Smooth muscle cell (in vitro differentiated cells): Measurements from ENCODE around the gene NUDT14. TPM values are rescaled to one million over a fixed set of nuclear protein-coding genes. Genes with fewer than 3 reads are reported as not detected.

ENCODE experiments used
- DNase-seq: peaks from one replicate; lab custom pipeline; 2025; ENCODE audit not compliant: unreplicated experiment; lab: John Stamatoyannopoulos, UW
- H2AFZ ChIP-seq: fragments of 200-600 bp; sonication (generic); 2 replicates; pipeline ENCODE4 v1.6.0; 2016; ENCODE audit warnings: antibody characterized with exemption, low read depth, mild to moderate bottlenecking
- H3F3A ChIP-seq: fragments of 200-600 bp; sonication (generic); 2 replicates; pipeline ENCODE4 v1.6.0; 2017; ENCODE audit warnings: antibody characterized with exemption, low read depth
- H3K27ac ChIP-seq: fragments of 200-600 bp; sonication (generic); 2 replicates; pipeline ENCODE4 v1.5.1; 2016; ENCODE audit warnings: low read depth, mild to moderate bottlenecking
- H3K27me3 ChIP-seq: fragments of 200-600 bp; sonication (generic); 2 replicates; pipeline ENCODE4 v1.6.1; 2016; ENCODE audit warnings: low read depth, mild to moderate bottlenecking
- H3K36me3 ChIP-seq: fragments of 200-600 bp; sonication (generic); 2 replicates; pipeline ENCODE4 v1.5.1; 2016; ENCODE audit warnings: low read depth
- H3K4me1 ChIP-seq: fragments of 200-600 bp; sonication (generic); 2 replicates; pipeline ENCODE4 v1.5.1; 2016; ENCODE audit warnings: low read depth
- H3K4me2 ChIP-seq: fragments of 200-600 bp; sonication (generic); 2 replicates; pipeline ENCODE4 v1.6.0; 2016; ENCODE audit warnings: mild to moderate bottlenecking
- H3K4me3 ChIP-seq: fragments of 200-600 bp; sonication (generic); 2 replicates; pipeline ENCODE4 v1.5.1; 2016; ENCODE audit warnings: mild to moderate bottlenecking
- H3K79me2 ChIP-seq: fragments of 200-600 bp; sonication (generic); 2 replicates; pipeline ENCODE4 v1.6.0; 2016; ENCODE audit warnings: low read depth, mild to moderate bottlenecking
- H3K9ac ChIP-seq: fragments of 200-600 bp; sonication (generic); 2 replicates; pipeline ENCODE4 v1.6.0; 2016; ENCODE audit warnings: low read depth
- H3K9me3 ChIP-seq: fragments of 200-600 bp; sonication (generic); replicated peaks from 2 replicates; pipeline ENCODE4 v1.5.1; 2016; ENCODE audit warnings: low read depth
- H4K20me1 ChIP-seq: fragments of 200-600 bp; sonication (generic); 2 replicates; pipeline ENCODE4 v1.6.0; 2016; ENCODE audit warnings: low read depth
- WGBS: methylation state at CpG from one replicate; pipeline ENCODE4 v1.1.7; 2016; ENCODE audit warnings: low lambda C conversion rate; 5-methylcytosine and 5-hydroxymethylcytosine counted together
- polyA plus RNA-seq: library from polyadenylated mRNA; unstranded; fragments of >200 nt; fragmentation: Nextera tagmentation; extraction: Ambion mirVana; gene quantifications from 2 replicates; pipeline ENCODE4 v1.2.1, GENCODE V29; 2016
- total RNA-seq: library from RNA; depleted of rRNA; stranded (reverse); fragments of >200 nt; gene quantifications from 2 replicates; pipeline ENCODE4 v1.2.3, GENCODE V29; 2014
- TF ChIP-seq, protein P1 (sequence below): fragments of 200-600 bp; sonication (generic); IDR thresholded peaks from 2 replicates; pipeline ENCODE4 v1.5.1; 2017; ENCODE audit warnings: borderline replicate concordance, mild to moderate bottlenecking, antibody characterized with exemption; ENCODE audit not compliant: insufficient read depth, poor library complexity, severe bottlenecking

Gene NUDT14
- total and polyA plus RNA-seq, 2 experiments from 2014 or later: 7.9 to 30.7 TPM

GRCh38 chr14:105157872-105158271, 23.2 kb downstream of the NUDT14 start:
- Histone ChIP-seq H3K4me3 (no peak overlapping the region), H3K4me1 (no peaks in the 10 kb centered on the region), H3K36me3 (no peaks in the 10 kb centered on the region), H3F3A (no peaks in the 10 kb centered on the region), H4K20me1 (peaks cover 43% of the 10 kb centered on the region), H3K79me2 (no peaks in the 10 kb centered on the region), H3K27ac (no peak overlapping the region), H3K9me3 (no peaks in the 10 kb centered on the region), H2AFZ (no peak overlapping the region), H3K27me3 (no peaks in the 10 kb centered on the region), H3K9ac (no peak overlapping the region), H3K4me2 (no peak overlapping the region)
- WGBS: 93% methylated on average over 15 of the region's 15 CpGs
- TF ChIP-seq, protein P1, sequence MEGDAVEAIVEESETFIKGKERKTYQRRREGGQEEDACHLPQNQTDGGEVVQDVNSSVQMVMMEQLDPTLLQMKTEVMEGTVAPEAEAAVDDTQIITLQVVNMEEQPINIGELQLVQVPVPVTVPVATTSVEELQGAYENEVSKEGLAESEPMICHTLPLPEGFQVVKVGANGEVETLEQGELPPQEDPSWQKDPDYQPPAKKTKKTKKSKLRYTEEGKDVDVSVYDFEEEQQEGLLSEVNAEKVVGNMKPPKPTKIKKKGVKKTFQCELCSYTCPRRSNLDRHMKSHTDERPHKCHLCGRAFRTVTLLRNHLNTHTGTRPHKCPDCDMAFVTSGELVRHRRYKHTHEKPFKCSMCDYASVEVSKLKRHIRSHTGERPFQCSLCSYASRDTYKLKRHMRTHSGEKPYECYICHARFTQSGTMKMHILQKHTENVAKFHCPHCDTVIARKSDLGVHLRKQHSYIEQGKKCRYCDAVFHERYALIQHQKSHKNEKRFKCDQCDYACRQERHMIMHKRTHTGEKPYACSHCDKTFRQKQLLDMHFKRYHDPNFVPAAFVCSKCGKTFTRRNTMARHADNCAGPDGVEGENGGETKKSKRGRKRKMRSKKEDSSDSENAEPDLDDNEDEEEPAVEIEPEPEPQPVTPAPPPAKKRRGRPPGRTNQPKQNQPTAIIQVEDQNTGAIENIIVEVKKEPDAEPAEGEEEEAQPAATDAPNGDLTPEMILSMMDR: no peak
- DNase-seq: no peak

DNA sequence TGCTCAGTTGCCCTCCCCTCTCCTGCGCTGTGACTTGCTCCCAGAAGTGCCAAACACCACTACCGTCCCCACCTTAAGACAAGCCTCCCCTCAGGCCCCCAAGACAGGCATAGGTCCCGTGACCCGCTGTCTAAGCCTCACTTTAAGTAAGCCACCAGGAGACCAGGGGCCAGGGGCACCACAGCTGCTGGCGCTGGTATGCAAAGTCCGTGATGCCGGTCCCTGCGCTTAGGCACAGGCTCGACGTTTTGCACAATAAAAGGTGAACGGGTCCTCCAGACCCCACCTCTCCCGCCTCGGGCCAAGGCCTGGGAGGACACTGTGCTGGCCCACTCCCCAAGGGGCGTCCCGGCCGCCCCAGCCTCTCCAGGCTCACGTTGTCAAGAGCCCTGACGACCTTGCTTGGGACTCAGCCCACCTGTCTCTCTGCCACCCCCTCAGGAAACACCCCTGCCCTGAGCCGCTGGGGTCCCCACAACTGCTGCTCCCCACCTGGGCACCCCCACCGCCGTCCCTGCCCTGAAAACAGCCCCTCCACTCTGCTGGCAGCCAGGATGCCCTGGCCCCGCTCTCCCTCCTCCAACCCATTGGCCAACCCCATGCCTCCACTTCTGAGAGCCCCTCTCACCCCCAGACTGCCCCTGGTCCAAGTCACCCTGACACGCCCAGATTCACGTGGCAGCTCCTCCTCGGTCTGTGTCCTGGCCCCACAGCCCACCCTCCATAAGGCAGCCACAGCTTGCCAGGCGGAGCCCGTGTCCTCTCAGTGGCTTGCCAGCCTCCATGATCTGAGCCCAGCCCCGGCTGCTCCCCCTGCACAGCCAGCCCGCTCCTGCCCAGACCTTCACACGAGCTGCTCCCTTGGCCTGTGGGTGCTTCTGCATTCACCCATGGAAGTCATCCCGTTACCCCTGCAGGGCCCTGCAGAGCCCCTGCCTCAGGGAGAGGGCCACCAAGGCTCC, 24.4 kb downstream of the NUDT14 start:
- TF ChIP-seq, protein P1: no peak
- no peaks in the 10 kb centered on the region for H3K36me3 ChIP-seq
- no peak overlapping the region for H3K4me3 ChIP-seq
- H4K20me1 ChIP-seq: peaks cover 31% of the 10 kb centered on the region
- WGBS: 87% methylated on average over 31 of the region's 31 CpGs
- no peak overlapping the region for H2AFZ ChIP-seq
- no peaks in the 10 kb centered on the region for H3K4me1 ChIP-seq
- DNase-seq: no peak
- H3K4me2 ChIP-seq: no peak overlapping the region
- no peak overlapping the region for H3K9ac ChIP-seq
- no peaks in the 10 kb centered on the region for H3K79me2 ChIP-seq
- H3K27me3 ChIP-seq: no peaks in the 10 kb centered on the region
- no peaks in the 10 kb centered on the region for H3K9me3 ChIP-seq
- H3F3A ChIP-seq: no peaks in the 10 kb centered on the region
- H3K27ac ChIP-seq: no peak overlapping the region

GRCh38 chr14:105155681-105156413, 25.3 kb downstream of the NUDT14 start:
- WGBS: 92% methylated on average over 28 of the region's 48 CpGs
- no peak overlapping the region for H3K4me3 ChIP-seq
- H3K4me1 ChIP-seq: no peaks in the 10 kb centered on the region

More at GRCh38 chr14:105155681-105156413, 25.3 kb downstream of the NUDT14 start:
- TF ChIP-seq, protein P1: no peak
- Histone ChIP-seq H3K4me2 (no peak overlapping the region), H3K27me3 (no peaks in the 10 kb centered on the region), H2AFZ (no peak overlapping the region), H3K9ac (no peak overlapping the region), H3K36me3 (no peaks in the 10 kb centered on the region), H3K27ac (no peak overlapping the region), H3F3A (no peaks in the 10 kb centered on the region), H3K79me2 (no peaks in the 10 kb centered on the region), H3K9me3 (no peaks in the 10 kb centered on the region), H4K20me1 (peaks cover 28% of the 10 kb centered on the region)
- DNase-seq: no peak
